K562 (cell line): Measurements from ENCODE around the gene TP53BP2. TPM values are rescaled to one million over a fixed set of nuclear protein-coding genes. Genes with fewer than 3 reads are reported as not detected.

Experiments
- BHLHE40 ChIP-seq: IDR thresholded peaks from 2 replicates; pipeline ENCODE4 v1.6.1; 2011; ENCODE audit warnings: low read length, improper control_type of control experiment
- CREB1 ChIP-seq, 2 experiments: sonication (generic) in 1 of 2; formaldehyde crosslinking in 1 of 2; IDR thresholded peaks; 2 replicates each; pipeline versions ENCODE4 v1.6.1 to v1.8.0; 2012 to 2022; ENCODE audit warnings: inconsistent platforms in 1 of 2, mild to moderate bottlenecking in 1 of 2, missing genetic modification reagents in 1 of 2, moderate library complexity in 1 of 2
- ELF2 ChIP-seq: fragments of 250-450 bp; sonication (Bioruptor Pico); IDR thresholded peaks from 2 replicates; pipeline ENCODE4 v1.5.0; 2021; ENCODE audit warnings: mild to moderate bottlenecking
- FOXM1 ChIP-seq, 2 experiments: fragments of 450-650 bp in 1 of 2; sonication (generic) in 1 of 2; formaldehyde crosslinking in 1 of 2; IDR thresholded peaks; 2 replicates each; pipeline versions ENCODE4 v1.6.1 to v1.9.0; 2017 to 2022; ENCODE audit warnings: low read depth in 2 of 2, mild to moderate bottlenecking in 2 of 2, missing genetic modification reagents in 1 of 2, moderate library complexity in 1 of 2
- KAT7 ChIP-seq: sonication (generic); formaldehyde crosslinking; IDR thresholded peaks from 2 replicates; pipeline ENCODE4 v1.8.0; 2022; ENCODE audit warnings: missing genetic modification reagents, mild to moderate bottlenecking, borderline replicate concordance
- KAT8 ChIP-seq: fragments of 450-650 bp; IDR thresholded peaks from 2 replicates; pipeline ENCODE4 v1.6.1; 2016; ENCODE audit warnings: low read depth, mild to moderate bottlenecking
- KDM4B ChIP-seq, 2 experiments: fragments of 450-650 bp in 1 of 2; sonication (generic) in 1 of 2; IDR thresholded peaks; 2 replicates each; pipeline ENCODE4 v1.6.1; 2016 to 2017; ENCODE audit warnings: borderline replicate concordance in 2 of 2, antibody characterized with exemption in 1 of 2, low read depth in 1 of 2, mild to moderate bottlenecking in 1 of 2
- MAZ ChIP-seq, 2 experiments: fragments of 450-650 bp in 1 of 2; sonication (generic) in 1 of 2; formaldehyde crosslinking; IDR thresholded peaks in 1 of 2; conservative IDR thresholded peaks in 1 of 2; 2 replicates each; pipeline versions ENCODE4 v1.4.0 to v1.5.0; 2020; ENCODE audit warnings: mild to moderate bottlenecking in 1 of 2, missing genetic modification reagents in 1 of 2
- NCOA6 ChIP-seq: fragments of 450-650 bp; IDR thresholded peaks from 2 replicates; pipeline ENCODE4 v1.6.1; 2017; ENCODE audit warnings: mild to moderate bottlenecking
- NONO ChIP-seq, 2 experiments: fragments of 200-400 bp in 1 of 2; fragments of 450-650 bp in 1 of 2; formaldehyde crosslinking in 1 of 2; IDR thresholded peaks; 2 replicates each; pipeline ENCODE4 v1.6.1; 2017; ENCODE audit warnings: low read depth in 2 of 2, mild to moderate bottlenecking in 2 of 2, moderate library complexity in 2 of 2, low read length in 1 of 2
- NR2C2 ChIP-seq, 2 experiments: fragments of 200-800 bp in 1 of 2; sonication (Bioruptor generic) in 1 of 2; sonication (generic) in 1 of 2; formaldehyde crosslinking in 1 of 2; IDR thresholded peaks; 2 replicates each; pipeline versions ENCODE4 v1.6.1 to v1.8.0; 2016 to 2022; ENCODE audit warnings: mild to moderate bottlenecking in 1 of 2, missing compliant biosample characterization in 1 of 2, missing genetic modification characterization in 1 of 2, missing genetic modification reagents in 1 of 2
- PRMT5 ChIP-seq: sonication (generic); formaldehyde crosslinking; IDR thresholded peaks from 2 replicates; pipeline ENCODE4 v1.5.0; 2020; ENCODE audit warnings: missing genetic modification reagents
- RREB1 ChIP-seq: fragments of 250-450 bp; sonication (Bioruptor Pico); IDR thresholded peaks from 2 replicates; pipeline ENCODE4 v1.4.0; 2020
- SIN3A ChIP-seq, 2 experiments: fragments of 150-350 bp in 1 of 2; IDR thresholded peaks; 2 replicates each; pipeline ENCODE4 v1.6.1; 2011 to 2016; ENCODE audit warnings: borderline replicate concordance in 2 of 2, low read depth in 2 of 2, low read length in 2 of 2, mild to moderate bottlenecking in 2 of 2, moderate library complexity in 2 of 2; ENCODE audit not compliant: control insufficient read depth in 1 of 2
- TOE1 ChIP-seq, 2 experiments: fragments of 450-650 bp in 1 of 2; sonication (generic) in 1 of 2; formaldehyde crosslinking in 1 of 2; IDR thresholded peaks; 2 replicates each; pipeline versions ENCODE4 v1.7.1 to v1.8.0; 2016 to 2022; ENCODE audit warnings: borderline replicate concordance in 2 of 2, mild to moderate bottlenecking in 2 of 2, antibody characterized with exemption in 1 of 2, inconsistent platforms in 1 of 2, low read depth in 1 of 2, missing genetic modification reagents in 1 of 2, moderate library complexity in 1 of 2
- ZNF224 ChIP-seq: sonication (generic); formaldehyde crosslinking; IDR thresholded peaks from 2 replicates; pipeline ENCODE4 v1.8.0; 2022; ENCODE audit warnings: mild to moderate bottlenecking, missing genetic modification reagents
- ZNF263 ChIP-seq: sonication (generic); formaldehyde crosslinking; IDR thresholded peaks from 2 replicates; pipeline ENCODE4 v1.8.0; 2022; ENCODE audit warnings: mild to moderate bottlenecking, missing genetic modification reagents, borderline replicate concordance
- ZNF584 ChIP-seq: fragments of 200-800 bp; sonication (Bioruptor generic); IDR thresholded peaks from 2 replicates; pipeline ENCODE4 v1.6.1; 2016; ENCODE audit warnings: low read depth, mild to moderate bottlenecking, missing genetic modification characterization, missing compliant biosample characterization
- polyA plus RNA-seq, 8 experiments: library from polyadenylated mRNA; depleted of rRNA in 4 of 8; stranded (reverse) in 5 of 8; unstranded in 3 of 8; fragments of >200 nt; fragmentation: Nextera tagmentation in 2 of 8; fragmentation: Illumina TruSeq in 1 of 8; extraction: Ambion mirVana in 2 of 8; extraction: Trizol in 1 of 8; gene quantifications; 2 replicates each; pipeline versions ENCODE4 v1.2.1 to v1.2.3, GENCODE V29; 2011 to 2014; ENCODE audit warnings: inconsistent platforms in 1 of 8, missing spikeins in 1 of 8
- total RNA-seq, 7 experiments: library from RNA; depleted of rRNA in 6 of 7; stranded (reverse); fragments of >200 nt in 6 of 7; fragmentation: Illumina TruSeq in 2 of 7; extraction: Trizol in 2 of 7; gene quantifications; 2 replicates each; pipeline versions ENCODE4 v1.2.1 to v1.2.3, GENCODE V29; 2011 to 2021; ENCODE audit warnings: low replicate concordance in 1 of 7

Gene TP53BP2
- total and polyA plus RNA-seq, 9 of the 15 experiments (the other 6 are each of a cell fraction or from before 2014, with no cell fraction given): 17.0 to 69.6 (median 40.1) TPM

GRCh38 chr1:223845037-223845809 lies 524 bp downstream of the TP53BP2 start (continued):
- peak; percentile 10 to 81; a peak in 3 of 4 replicates for TF ChIP-seq MAZ (CRISPR knock-in tag; conservative IDR thresholded peaks at IDR 0.05 in 1 of 2, IDR thresholded peaks at IDR 0.05 in 1 of 2)
- TF ChIP-seq PRMT5: 0 out of 2 replicates have a peak, but pooled peaks have one; percentile 46
- TF ChIP-seq NCOA6: peak; percentile 98
- TF ChIP-seq ELF2 (CRISPR knock-in tag): 0 out of 2 replicates have a peak, but pooled peaks have one; percentile 63
- TF ChIP-seq KAT7 (CRISPR knock-in tag): peak; percentile 90
- no peak for TF ChIP-seq KAT8
- no peak for TF ChIP-seq NR2C2 (CRISPR knock-in tag; IDR thresholded peaks at IDR 0.05)
- TF ChIP-seq NR2C2 (tag; IDR thresholded peaks at IDR 0.05): peak; percentile 60; the same call in 1 of the 2 replicates
- peak; percentile 57; the same call in 1 of the 2 replicates for TF ChIP-seq CREB1 (IDR thresholded peaks at IDR 0.05)
- TF ChIP-seq CREB1 (CRISPR knock-in tag; IDR thresholded peaks at IDR 0.05): peak; percentile 35; the same call in 1 of the 2 replicates
- TF ChIP-seq TOE1 (IDR thresholded peaks at IDR 0.05; ENCODE audit: borderline replicate concordance): 0 out of 2 replicates have a peak, but pooled peaks have one; percentile 56
- no peak for TF ChIP-seq TOE1 (CRISPR knock-in tag; IDR thresholded peaks at IDR 0.05; ENCODE audit: borderline replicate concordance, low read depth)
- peak; percentile 92 for TF ChIP-seq BHLHE40
- peak; percentile 43 to 72; a peak in 3 of 4 replicates for TF ChIP-seq NONO (IDR thresholded peaks at IDR 0.05; ENCODE audit: low read depth in 2 of 2, low read length in 1 of 2)
- peak; percentile 64 for TF ChIP-seq ZNF584 (CRISPR knock-in tag)
- TF ChIP-seq KDM4B (IDR thresholded peaks at IDR 0.05; ENCODE audit: borderline replicate concordance in 2 of 2, low read depth in 1 of 2): no peak
- TF ChIP-seq SIN3A (IDR thresholded peaks at IDR 0.05; ENCODE audit: borderline replicate concordance in 2 of 2, control insufficient read depth in 1 of 2, low read depth in 2 of 2, low read length in 2 of 2): peak in 1 of 2 experiments; percentile 78; a peak in 2 of 4 replicates
- no peak for TF ChIP-seq ZNF224
- 0 out of 2 replicates have a peak, but pooled peaks have one; percentile 9 for TF ChIP-seq ZNF263 (CRISPR knock-in tag)
- peak; percentile 23; the same call in 1 of the 2 replicates for TF ChIP-seq RREB1 (CRISPR knock-in tag)
- TF ChIP-seq FOXM1 (IDR thresholded peaks at IDR 0.05; ENCODE audit: low read depth): peak; percentile 53; the same call in 1 of the 2 replicates
- no peak for TF ChIP-seq FOXM1 (CRISPR knock-in tag; IDR thresholded peaks at IDR 0.05; ENCODE audit: low read depth)
